Endothelial cell (in vitro differentiated cells): ENCODE measurements around the gene PDGFRB. TPM values are rescaled to one million over a fixed set of nuclear protein-coding genes. Genes with fewer than 3 reads are reported as not detected.

ENCODE experiments used
- DNase-seq: peaks from one replicate; pipeline ENCODE4 v3.0.0; 2021; ENCODE audit warnings: low spot score
- H3K27ac Mint-ChIP-seq: one replicate; pipeline ENCODE4 v1.8.0; 2021; ENCODE audit warnings: mixed read lengths, inconsistent platforms; ENCODE audit not compliant: unreplicated experiment
- H3K27me3 Mint-ChIP-seq: one replicate; pipeline ENCODE4 v1.8.0; 2021; ENCODE audit warnings: mild to moderate bottlenecking, moderate library complexity, mixed read lengths, inconsistent platforms; ENCODE audit not compliant: unreplicated experiment
- H3K36me3 Mint-ChIP-seq: one replicate; pipeline ENCODE4 v1.8.0; 2021; ENCODE audit warnings: mild to moderate bottlenecking, low read depth, mixed read lengths, inconsistent platforms; ENCODE audit not compliant: unreplicated experiment
- H3K4me1 Mint-ChIP-seq: one replicate; pipeline ENCODE4 v1.8.0; 2021; ENCODE audit warnings: mild to moderate bottlenecking, mixed read lengths, inconsistent platforms; ENCODE audit not compliant: unreplicated experiment
- H3K4me3 Mint-ChIP-seq: one replicate; pipeline ENCODE4 v1.8.0; 2021; ENCODE audit warnings: mild to moderate bottlenecking, mixed read lengths, inconsistent platforms; ENCODE audit not compliant: unreplicated experiment
- H3K9me3 Mint-ChIP-seq: one replicate; pipeline ENCODE4 v1.8.0; 2021; ENCODE audit warnings: mixed read lengths, inconsistent platforms; ENCODE audit not compliant: unreplicated experiment
- CTCF ChIP-seq: fragments of 200-600 bp; sonication (generic); IDR thresholded peaks from one replicate; pipeline ENCODE4 v1.5.0; 2021; ENCODE audit warnings: antibody characterized with exemption; ENCODE audit not compliant: unreplicated experiment
- total RNA-seq: library from RNA; stranded (reverse); fragmentation: NEBNext Ultra II Directional; extraction: Animal tissue kit (Norgen Biotek cat#: 25700); gene quantifications from one replicate; pipeline ENCODE4 v1.2.1, GENCODE V29; 2021; ENCODE audit not compliant: unreplicated experiment

Gene PDGFRB
- total RNA-seq, 1 donor from 2014 or later = 23.7 TPM

- H3K27ac Mint-ChIP-seq = peak overlapping the region; percentile 28
- DNase-seq = no peak
- H3K27me3 Mint-ChIP-seq = peaks cover 3% of the 10 kb centered on the region
- no peaks in the 10 kb centered on the region for H3K9me3 Mint-ChIP-seq
- no peak overlapping the region for H3K4me3 Mint-ChIP-seq
- H3K36me3 Mint-ChIP-seq = no peaks in the 10 kb centered on the region
- peaks cover 40% of the 10 kb centered on the region for H3K4me1 Mint-ChIP-seq
- no peak for TF ChIP-seq CTCF
These were observed 49.6 kb downstream of the PDGFRB start for GRCh38 chr5:150105928-150106615.

GRCh38 chr5:150104550-150104870 lies 51.1 kb downstream of the PDGFRB start:
- peaks cover 38% of the 10 kb centered on the region for H3K4me1 Mint-ChIP-seq
- DNase-seq = no peak
- H3K27me3 Mint-ChIP-seq = peaks cover 3% of the 10 kb centered on the region
- no peak for TF ChIP-seq CTCF
- H3K27ac Mint-ChIP-seq = no peak overlapping the region
- no peaks in the 10 kb centered on the region for H3K9me3 Mint-ChIP-seq
- H3K4me3 Mint-ChIP-seq = no peak overlapping the region
- H3K36me3 Mint-ChIP-seq = no peaks in the 10 kb centered on the region

GRCh38 chr5:150103678-150104549 lies 51.7 kb downstream of the PDGFRB start:
- no peaks in the 10 kb centered on the region for H3K36me3 Mint-ChIP-seq
- DNase-seq = no peak
- no peak overlapping the region for H3K4me3 Mint-ChIP-seq
- H3K9me3 Mint-ChIP-seq = no peaks in the 10 kb centered on the region
- H3K27ac Mint-ChIP-seq = no peak overlapping the region
- no peak for TF ChIP-seq CTCF
- H3K27me3 Mint-ChIP-seq = peaks cover 3% of the 10 kb centered on the region
- peaks cover 35% of the 10 kb centered on the region for H3K4me1 Mint-ChIP-seq

- H3K9me3 Mint-ChIP-seq = no peaks in the 10 kb centered on the region
These were observed 54.6 kb downstream of the PDGFRB start for GRCh38 chr5:150101023-150101422.

More at GRCh38 chr5:150101023-150101422, 54.6 kb downstream of the PDGFRB start:
- TF ChIP-seq CTCF = no peak
- H3K4me1 Mint-ChIP-seq = peaks cover 12% of the 10 kb centered on the region
- H3K27me3 Mint-ChIP-seq = peaks cover 3% of the 10 kb centered on the region
- no peak for DNase-seq
- H3K27ac Mint-ChIP-seq = no peak overlapping the region
- no peak overlapping the region for H3K4me3 Mint-ChIP-seq
- no peaks in the 10 kb centered on the region for H3K36me3 Mint-ChIP-seq
